ENCODE data around the gene SURF1.
"Not testable (repeated sequence)": the region's sequence is repeated elsewhere in the genome, so short reads cannot be mapped to it uniquely, and the experiment has no call there.

SURF1 gene, protein sequence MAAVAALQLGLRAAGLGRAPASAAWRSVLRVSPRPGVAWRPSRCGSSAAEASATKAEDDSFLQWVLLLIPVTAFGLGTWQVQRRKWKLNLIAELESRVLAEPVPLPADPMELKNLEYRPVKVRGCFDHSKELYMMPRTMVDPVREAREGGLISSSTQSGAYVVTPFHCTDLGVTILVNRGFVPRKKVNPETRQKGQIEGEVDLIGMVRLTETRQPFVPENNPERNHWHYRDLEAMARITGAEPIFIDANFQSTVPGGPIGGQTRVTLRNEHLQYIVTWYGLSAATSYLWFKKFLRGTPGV

DNA sequence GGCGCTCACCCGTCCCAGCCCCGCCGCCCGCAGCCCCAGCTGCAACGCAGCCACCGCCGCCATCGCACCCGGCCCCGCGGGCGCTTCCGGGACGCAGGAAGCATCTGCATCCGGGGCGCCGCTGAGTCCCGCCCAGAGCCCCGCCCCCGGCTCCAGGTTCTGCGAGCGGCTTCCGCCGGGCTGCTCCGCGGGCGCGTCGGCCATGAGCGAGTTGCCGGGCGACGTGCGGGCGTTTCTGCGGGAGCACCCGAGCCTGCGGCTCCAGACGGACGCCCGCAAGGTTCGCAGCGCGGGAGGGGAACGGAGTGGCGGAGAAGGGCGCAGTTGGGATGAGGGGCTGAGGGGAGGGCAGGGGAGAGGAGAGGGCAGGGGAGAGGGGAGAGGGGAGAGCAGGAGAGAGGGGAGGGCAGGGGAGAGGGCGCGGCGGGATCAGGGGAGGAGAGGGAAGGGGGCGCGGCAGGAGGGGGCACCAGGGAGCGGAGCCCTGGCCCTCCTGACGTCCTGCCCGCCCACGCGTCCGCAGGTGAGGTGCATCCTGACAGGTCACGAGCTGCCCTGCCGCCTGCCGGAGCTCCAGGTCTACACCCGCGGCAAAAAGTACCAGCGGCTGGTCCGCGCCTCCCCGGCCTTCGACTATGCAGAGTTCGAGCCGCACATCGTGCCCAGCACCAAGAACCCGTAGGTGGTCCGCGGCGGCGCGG, at the start of gene SURF1, which contains the start of gene SURF2:
Gene SURF1, minus strand, starts transcription at position 97 of the 701 bp plus-strand sequence. Its CDS starts 34 bp downstream, at position 63.
Gene SURF2, plus strand, starts transcription at position 160 of the 701 bp plus-strand sequence. Its CDS starts 43 bp downstream, at position 203.
- DNase-seq (ENCODE audit: low spot score), result peak; percentile 94

DNA sequence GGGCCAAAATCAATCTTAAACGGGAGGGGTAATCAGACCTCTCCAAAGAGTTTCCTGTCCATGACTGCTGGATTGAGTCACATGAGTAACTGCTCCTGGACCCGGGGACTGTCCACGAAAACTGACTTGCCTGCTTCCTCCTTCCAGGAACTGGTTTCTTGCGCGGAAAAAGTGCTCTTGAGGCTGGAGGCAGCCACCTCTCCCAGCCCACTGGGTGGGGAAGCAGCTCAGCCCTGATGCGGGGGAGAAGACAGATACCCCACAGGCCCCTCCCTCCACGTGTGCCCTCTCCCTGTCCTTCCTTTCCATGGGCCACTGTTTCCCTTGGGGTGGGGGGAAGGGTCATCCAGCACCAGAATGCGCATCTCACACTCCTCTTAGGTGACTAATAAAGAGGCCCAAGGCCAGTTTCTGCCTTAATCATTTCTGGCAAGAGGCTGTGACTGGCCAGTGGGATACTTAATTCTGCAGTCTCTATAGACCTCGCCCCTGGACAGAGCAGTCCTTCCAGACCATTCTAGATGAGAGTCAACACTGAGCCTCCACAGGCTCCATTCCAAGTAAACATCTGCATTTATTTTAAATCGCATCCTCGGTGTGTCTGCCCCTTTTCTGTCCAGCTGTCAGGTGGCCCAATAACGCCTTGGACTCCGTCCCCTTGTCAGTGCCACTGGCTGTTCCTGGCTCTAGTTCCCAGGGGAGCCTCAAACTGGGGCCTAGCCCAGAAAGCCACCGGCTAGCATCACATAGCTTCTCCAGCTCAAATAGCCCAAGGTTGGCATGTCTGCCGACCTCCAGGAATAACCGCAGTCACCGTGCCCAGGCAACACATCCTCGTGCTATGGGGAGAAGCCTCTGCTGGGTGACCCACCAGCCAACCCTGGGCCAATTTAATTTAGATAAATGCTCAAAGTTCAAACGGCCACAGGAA, 49.5 kb upstream of the SURF1 start:
- no peak for DNase-seq (ENCODE audit: low spot score)

DNA sequence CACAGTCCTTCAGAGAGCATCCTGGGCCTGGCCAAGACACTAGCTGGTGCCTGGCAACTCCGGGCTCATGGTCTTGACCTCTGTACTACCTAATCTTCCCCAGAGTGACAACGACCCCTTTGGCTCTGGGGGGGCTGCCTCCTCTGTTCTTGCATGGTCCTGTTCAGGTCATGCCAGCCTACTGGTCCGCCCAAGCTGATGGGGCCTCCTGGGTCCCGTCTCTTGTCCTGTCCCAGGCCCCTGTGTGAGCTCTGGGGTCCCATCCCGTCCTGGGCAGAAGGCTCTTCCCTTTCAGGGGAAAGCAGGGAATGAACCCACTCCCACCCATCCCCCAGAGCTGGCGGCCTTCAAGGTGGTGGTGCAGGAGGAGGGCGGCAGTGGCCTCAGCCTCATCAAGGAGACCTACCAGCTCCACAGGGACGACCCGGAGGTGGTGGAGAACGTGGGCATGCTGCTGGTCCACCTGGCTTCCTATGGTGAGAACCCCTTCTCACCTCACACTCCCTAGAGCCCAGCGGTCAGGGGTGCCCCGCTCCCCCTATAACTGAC, 48.2 kb upstream of the SURF1 start:
- DNase-seq (ENCODE audit: low spot score), result no peak

DNA sequence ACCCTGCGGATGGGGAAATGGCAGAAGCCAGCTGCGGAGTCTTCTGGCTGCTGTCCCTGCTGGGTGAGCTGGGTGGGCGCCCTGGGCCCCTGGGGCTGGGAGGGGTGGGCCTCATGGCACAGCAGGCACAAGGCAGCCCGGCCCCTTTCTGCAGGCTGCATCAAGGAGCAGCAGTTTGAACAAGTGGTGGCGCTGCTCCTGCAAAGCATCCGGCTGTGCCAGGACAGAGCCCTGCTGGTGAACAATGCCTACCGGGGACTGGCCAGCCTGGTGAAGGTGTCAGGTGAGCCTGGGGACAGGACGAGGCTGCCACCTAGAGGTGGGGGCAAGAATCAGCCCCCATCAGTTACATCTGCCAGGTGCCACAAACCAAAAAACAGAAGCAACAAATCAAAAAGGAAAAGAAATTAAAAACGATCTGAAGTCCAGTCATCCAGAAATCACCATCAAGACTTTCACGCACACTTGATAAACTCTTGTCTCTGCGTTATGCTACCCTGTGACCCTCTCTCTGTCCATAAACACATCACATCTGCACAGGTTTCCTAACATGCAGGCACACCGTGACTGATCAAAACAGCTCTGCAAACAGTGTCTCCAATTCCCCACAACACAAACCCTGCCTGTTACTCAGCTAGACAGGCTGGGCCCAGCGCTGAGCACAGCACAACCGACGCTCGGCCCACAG, 47.6 kb upstream of the SURF1 start:
- peak; percentile 80 for DNase-seq (ENCODE audit: low spot score)

DNA sequence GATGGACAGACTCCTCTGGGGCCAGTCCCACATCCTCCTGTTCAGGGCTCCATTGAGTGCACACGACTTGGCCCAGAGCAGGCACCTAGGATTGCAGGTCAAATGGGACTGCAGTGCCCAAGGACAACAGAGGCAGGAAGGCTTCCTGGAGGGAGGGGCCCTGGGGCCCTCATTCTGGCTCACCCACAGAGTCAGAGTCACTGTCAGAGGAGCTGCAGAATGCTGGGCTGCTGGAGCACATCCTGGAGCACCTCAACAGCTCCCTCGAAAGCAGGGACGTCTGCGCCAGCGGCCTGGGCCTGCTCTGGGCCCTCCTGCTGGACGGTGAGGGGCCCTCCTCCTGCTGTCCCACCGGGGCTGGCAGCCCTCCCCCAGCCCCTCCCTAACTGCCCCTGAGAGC, 46.4 kb upstream of the SURF1 start:
- DNase-seq (ENCODE audit: low spot score), result no peak

DNA sequence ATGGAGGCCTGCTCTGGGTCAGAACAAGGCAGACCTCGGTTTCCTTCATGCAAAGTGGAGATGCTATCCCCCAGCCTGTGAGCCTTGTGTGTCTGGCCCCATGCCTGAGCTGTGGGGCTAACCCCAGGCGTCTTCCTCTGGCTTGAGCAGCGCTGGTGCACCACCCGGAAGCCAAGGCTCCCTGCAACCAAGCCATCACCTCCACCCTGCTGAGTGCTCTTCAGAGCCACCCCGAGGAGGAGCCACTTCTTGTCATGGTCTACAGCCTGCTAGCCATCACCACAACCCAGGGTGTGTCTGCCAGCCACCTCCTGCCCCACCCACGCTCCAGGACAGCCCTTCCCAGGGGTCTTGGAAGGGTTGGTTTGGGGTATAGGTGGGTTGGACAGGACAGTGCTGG, 45.3 kb upstream of the SURF1 start:
- no peak for DNase-seq (ENCODE audit: low spot score)

DNA sequence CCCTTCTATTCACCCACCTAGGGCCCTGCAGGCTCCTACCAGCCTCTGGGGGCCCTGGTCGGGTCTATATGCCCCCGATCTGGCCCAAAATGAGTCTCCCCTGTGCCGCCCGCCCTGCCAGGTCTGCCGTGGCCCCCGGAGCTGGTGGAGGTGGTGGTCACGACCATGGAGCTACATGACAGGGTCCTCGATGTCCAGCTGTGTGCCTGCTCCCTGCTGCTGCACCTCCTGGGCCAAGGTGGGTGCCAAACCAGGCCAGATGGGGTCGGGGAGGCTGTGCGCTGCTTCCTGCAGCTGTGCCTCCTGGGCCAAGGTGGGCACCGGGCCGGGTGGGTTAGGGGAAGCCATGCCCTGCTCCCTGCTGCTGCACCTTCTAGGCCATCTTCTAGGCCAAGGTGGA, 44.0 kb upstream of the SURF1 start:
- DNase-seq (ENCODE audit: low spot score), result no peak

DNA sequence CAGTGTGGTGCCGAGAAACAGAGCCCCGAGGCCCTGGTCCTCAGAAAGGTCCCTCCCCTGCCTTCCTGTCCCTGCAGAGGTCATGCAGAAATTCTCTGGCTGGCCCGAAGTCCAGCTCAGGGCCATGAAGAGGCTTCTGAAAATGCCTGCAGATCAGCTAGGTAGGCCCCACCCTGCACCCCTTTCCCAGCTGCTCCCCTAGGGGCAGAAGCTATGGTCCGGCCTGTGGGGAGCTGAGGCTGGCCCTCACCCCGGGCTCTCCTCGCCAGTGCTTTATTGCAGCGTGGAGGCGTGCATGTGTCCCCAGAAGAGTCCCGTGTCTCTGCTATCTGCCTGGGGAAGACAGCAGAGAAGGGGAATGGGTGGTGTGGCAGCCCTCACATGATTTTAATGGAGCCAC, 41.6 kb upstream of the SURF1 start:
- DNase-seq (ENCODE audit: low spot score), result no peak

DNA sequence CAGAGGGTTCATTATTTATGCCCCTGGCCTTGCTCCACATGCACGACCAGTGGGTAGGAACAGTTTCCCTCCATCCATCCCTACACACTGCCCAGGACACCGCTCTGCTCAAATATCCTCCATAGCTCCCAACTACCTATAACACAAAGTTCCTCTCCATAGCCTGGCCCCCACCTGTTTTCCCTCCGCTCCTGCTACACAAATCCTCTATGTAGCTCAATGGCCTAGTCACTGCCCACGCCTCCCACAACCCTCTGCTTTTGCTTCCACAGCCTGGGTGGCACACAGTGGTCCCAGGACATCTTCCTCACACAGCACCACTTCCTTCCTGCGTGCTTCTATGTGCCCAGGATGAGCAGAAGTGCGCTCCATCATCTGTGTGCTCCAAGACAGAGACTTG, 41.1 kb upstream of the SURF1 start:
- no peak for DNase-seq (ENCODE audit: low spot score)

DNA sequence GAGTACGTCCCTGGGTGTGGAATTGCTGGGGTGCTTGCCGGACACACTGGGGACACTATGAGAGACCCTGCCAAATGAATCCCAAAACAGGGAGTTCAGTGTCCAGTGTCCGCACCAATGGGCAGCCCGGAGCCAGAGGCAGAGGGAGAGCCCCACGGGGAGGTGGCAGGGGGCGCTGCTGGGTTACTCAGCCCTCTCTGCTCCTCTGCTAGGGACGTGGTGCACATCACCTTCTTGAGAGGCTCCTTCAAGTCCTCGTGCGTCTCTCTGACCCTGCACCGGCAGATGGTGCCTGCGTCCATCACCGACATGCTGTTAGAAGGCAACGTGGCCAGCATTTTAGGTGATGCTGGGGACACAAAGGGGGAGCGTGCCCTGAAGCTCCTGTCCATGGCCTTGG, 40.7 kb upstream of the SURF1 start:
- DNase-seq (ENCODE audit: low spot score), result peak; percentile 77

DNA sequence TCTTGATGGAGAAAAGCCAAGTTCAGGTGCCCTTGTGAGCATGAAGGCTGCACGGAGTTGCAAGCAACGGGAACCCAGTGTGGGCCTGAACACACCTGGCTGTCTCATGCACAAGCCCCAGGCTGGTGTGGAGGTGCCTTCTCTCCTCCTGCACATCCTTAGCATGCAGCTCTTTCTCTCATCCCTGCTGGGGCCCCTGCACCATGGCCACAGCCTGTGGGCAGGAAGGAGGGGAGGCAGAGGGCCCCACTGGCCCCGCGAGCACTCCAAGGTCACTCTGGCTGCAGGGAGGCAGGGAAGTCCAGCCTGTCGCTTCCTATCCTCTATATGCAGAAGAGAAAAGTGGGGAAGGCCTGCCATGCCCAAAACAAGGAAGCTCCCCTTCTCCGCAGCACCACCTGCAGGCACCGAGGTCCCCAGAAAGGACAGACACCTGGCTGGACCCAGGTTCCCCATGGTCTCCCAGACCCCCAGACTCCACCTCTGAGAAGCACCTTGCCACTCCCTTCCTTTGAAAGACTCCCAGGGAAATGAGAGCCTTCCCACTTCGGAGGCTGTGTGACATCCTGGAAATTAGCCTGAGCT, 38.5 kb upstream of the SURF1 start:
- DNase-seq (ENCODE audit: low spot score), result no peak

DNA sequence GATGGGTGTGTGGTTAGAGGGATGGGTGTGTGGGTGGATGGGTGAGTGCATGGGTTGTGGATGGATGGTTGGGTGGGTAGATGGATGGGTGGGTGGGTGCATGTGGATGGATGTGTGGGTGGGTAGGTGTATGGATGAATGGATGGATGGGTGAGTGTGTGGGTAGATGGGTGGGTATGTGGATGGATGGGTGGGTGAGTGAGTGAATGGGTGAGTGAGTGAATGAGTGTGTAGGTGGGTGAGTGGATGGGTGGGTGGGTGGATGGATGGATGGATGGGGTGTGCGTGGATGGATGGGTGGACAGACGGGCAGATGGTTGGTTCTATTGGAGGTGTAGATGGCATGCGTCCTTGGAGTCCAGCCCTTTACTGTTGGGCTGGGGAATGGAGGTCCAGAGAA, 37.1 kb upstream of the SURF1 start:
- DNase-seq (ENCODE audit: low spot score), result no peak

DNA sequence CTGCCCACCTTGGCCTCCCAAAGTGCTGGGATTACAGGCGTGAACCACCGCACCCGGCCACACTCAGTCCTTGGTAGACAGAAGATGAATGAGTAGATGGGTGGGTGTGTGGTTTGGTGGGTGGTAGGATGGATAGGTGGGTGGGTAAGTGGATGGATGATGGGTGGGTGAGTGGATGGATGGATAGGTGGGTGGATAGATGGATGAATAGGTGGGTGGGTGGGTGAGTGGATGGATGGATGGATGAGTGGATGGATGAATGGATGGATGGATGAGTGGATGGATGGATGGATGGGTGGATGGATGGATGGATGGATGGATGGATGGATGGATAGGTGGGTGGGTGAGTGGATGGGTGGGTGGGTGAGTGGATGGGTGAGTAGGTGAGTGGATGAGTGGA, 36.0 kb upstream of the SURF1 start:
- DNase-seq (ENCODE audit: low spot score), result not testable (repeated sequence)

DNA sequence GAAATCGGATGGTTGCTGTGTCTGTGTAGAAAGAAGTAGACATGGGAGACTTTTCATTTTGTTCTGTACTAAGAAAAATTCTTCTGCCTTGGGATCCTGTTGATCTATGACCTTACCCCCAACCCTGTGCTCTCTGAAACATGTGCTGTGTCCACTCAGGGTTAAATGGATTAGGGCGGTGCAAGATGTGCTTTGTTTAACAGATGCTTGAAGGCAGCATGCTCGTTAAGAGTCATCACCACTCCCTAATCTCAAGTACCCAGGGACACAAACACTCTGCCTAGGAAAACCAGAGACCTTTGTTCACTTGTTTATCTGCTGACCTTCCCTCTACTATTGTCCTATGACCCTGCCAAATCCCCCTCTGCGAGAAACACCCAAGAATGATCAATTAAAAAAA, 35.2 kb upstream of the SURF1 start:
- not testable (repeated sequence) for DNase-seq (ENCODE audit: low spot score)

DNA sequence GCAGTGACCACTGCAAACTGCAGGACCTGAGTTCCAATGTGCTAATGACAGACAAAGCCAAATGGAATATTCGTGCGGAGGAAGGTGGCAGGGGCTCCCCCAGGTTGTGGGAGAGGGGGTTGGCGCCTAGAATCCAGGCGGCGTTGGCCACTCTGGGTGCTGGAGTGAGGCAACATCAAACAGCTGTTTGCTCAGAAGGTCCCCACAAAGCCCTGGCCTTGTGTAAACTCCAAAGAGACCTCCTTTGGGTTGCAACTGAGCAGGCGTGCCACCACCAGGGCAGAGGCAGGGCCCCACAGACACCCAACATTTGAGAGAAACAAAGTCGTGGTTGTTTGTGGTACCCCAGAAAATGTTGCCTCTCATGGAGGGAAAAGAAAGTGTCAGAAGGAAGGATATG, 34.4 kb upstream of the SURF1 start:
- no peak for DNase-seq (ENCODE audit: low spot score)

DNA sequence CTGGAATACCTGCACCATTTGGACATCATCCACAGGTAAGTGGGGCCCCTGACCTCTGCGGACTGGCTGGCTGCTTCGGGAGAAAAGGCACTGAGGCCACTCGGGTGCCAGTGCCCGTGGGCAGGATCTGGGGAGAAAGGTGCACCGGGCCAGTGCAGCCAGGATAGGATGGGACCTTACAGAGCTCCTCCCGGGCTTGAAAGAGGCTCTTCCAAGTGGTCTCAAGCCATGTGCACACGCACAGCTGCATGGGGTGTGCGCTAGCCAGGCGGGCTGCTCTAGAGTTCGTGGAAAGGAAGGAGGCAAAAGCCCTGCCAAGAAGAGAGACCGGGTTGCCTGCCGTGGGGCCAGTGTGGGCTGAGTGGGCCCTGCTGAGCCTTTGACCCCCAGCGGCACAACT, 33.3 kb upstream of the SURF1 start:
- no peak for DNase-seq (ENCODE audit: low spot score)

DNA sequence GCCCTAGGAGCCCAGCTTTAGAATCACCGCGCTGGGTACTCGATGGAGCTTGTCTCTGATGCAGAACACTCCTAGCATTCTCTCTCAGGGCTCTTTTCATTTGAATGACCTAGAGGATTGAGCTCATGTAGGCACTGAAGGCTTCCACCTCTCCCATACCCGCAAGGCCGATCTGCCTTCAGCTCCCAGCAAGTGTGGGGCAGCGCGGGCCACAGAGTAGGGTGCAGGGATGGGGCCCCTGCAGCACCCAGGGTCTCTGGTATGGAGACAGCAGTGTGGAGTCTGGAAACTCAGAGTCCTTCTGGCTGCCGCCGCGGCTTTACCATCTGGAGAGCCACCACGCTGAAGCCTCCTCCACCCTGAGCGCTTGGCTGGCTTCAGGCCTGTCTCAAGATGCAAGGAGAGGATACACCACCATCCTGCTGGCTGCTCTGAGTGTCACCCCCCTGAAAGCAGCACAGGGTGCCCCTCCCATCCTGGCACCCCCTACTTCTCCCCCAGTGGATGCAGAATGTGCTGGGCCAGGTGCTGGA, 32.8 kb upstream of the SURF1 start:
- no peak for DNase-seq (ENCODE audit: low spot score)

DNA sequence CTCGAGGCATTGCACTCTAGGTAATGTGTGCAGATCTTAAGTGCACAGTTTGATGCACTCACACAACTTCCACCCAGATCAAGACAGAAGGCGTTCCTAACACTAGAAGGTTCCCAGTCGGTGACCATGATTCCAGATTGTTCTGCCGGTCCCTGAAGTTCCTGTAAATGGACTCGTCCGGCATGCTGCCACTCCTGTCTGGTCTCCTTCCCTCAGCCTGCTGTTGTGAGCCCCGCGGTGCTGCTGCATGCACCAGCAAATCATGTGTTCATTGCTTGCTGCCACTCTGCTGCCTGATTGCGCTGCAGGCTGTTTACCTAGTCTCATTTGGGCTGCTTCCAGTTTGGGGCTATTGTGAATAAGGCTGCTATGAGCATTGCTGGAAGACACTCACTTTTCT, 31.4 kb upstream of the SURF1 start:
- DNase-seq (ENCODE audit: low spot score), result no peak

DNA sequence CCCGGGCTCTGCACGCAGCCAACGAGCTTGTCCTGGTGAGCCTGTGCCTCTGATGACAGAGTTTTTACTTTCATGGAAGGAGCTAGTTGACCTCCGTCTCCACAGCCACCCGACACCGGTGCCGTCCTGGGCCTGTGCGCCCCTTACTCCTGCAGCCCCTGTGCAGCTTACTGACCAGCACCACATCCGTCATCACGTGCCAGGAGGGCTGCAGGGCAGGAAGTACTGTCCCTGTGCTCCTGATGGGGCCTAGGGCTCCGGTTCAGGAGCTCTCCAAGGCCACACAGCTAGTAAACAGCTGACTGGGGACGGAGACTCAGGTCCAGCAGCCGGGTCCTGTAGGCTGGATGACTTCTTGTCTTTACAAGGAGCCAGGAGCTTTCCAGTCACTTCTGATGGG, 30.1 kb upstream of the SURF1 start:
- no peak for DNase-seq (ENCODE audit: low spot score)

DNA sequence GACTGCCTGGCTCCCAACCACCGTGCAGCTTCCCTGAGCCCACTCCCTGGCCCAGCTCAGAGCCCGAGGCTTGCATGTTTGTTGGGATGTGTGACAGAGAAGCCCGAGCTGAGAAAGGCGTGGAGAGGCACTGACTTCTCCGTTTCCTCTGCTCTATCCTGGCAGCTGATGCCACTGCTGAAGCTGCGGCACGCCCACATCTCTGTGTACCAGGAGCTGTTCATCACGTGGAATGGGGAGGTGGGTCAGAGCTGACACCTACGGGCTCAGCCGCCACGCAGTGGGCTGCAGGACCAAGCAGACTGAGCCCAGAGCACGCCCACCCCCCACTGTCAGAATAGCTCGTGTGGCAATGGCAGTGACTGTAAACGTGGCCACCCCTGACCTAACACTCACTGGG, 29.2 kb upstream of the SURF1 start:
- DNase-seq (ENCODE audit: low spot score), result no peak

DNA sequence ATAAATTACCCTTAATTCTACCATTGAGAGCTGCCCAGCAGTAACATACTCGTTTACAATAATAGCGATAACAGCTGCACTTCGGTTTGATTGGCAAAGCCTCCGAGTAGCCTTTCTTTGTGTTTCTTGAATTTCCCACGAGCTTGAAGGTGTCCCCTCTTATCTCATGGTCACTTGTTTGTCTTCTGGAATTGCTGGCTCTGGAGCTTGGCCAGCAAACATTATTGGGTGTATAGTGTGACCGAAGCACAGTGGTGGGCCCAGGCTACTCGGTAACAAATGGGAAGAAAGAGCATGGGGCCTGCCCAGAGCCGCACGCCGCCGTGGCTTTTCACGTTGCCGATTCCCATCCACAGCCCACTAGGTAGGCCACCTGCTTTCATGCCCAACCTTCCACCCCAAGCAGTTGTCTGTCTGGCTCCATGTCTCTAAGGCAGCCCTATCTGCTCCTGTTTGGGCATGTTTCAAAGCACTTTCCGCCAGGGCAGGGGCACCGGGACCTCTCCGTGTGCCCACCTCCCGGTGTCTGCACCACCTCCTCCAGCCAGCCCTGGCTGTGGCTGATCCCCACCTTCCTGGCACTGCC, 28.5 kb upstream of the SURF1 start:
- DNase-seq (ENCODE audit: low spot score), result no peak
